Measurements from ENCODE around the gene PGRMC2.

- TF ChIP-seq CTCF (IDR thresholded peaks at IDR 0.05 in 4 of 5, conservative IDR thresholded peaks at IDR 0.05 in 1 of 5) = no peak
- no peak for TF ChIP-seq POLR2A (IDR thresholded peaks at IDR 0.05)
These were observed 7.6 kb upstream of the PGRMC2 start for GRCh38 chr4:128295255-128295654.

Measured in gastrocnemius medialis (tissue), 4 donors.